Measurements from ENCODE around the gene MYBPC2.
"Not testable (repeated sequence)": the region's sequence is repeated elsewhere in the genome, so short reads cannot be mapped to it uniquely, and the experiment has no call there.

Gene MYBPC2

DNA sequence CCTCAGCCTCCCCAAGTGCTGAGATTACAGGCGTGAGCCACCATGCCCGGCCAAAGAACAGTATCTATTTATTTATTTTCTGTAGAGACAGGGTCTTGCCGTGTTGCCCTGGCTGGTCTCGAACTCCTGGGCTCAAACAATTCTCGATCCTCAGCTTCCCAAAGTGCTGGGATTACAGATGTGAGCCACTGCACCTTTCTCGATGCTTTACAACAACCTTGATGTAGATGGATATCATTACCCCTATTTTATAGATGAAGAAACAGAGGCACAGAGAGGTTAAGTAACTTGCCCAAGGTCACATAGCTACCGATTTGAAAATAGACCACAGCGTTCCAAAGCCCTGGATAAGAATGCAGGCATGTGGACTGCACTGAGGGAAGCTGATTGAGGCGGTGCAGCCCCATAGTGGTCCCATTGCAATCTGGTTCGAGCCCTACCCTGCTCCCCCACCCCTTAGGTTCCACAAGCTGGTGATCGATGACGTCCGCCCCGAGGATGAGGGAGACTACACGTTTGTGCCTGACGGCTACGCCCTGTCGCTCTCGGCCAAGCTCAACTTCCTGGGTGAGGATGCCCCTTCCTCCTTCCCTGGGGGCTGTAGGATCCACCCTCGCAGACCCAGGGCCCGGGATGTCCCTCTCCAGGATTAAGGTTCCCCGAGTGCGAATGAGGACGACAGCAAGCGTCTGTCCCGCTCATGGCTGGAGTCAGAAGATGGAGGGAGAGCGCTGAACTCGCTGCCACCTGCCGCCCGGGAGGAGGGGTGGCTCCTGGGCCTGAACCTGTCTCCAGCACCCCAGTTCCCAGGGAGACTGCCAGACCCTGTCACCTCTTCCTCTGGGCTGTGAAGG lies 17.9 kb downstream of the MYBPC2 start:
- no peak for DNase-seq

DNA sequence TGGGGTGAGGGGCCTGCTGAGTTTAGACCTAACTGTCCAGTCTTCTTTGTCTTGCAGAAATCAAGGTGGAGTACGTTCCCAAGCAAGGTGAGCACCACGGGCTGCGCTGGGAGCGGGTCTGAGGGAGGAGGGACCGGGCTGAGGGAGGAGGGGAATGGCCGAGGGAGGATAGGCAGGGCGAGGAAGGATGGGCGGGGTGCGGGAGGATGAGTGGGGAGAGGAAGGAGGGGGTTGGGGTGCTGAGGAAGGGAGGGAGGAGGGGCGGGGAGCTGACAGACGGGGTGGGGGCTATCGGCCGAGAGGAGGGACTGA lies 18.5 kb downstream of the MYBPC2 start:
- in situ Hi-C loops (cut with MboI; ENCODE audit: low pct_unique_long_range_greater_than_20kb, low sequenced_read_pairs) = no loop called here
- DNase-seq = no peak

More for the DNA sequence above, 17.9 kb downstream of the MYBPC2 start:
- in situ Hi-C loops (cut with MboI; ENCODE audit: low pct_unique_long_range_greater_than_20kb, low sequenced_read_pairs) = no loop called here

DNA sequence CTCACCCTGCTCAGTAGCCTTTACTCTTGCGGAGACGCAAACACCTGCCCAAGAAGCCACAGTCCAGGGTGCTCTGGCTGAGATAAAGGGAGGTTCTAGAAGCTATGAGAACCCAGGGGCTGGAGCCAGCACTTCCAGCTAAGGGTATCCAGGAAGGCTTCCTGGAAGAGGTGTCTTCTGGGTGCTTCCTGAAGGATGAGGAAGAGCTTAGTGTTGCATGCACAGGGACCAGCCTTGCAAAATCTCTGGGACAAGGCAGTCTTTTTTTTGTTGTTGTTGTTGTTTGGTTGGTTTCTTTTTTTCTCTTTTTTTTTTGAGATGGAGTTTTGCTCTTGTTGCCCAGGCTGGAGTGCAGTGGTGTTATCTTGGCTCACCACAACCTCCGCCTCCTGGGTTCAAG lies 20.6 kb downstream of the MYBPC2 start:
- no peak for DNase-seq
- in situ Hi-C loops (cut with MboI; ENCODE audit: low pct_unique_long_range_greater_than_20kb, low sequenced_read_pairs) = no loop called here

DNA sequence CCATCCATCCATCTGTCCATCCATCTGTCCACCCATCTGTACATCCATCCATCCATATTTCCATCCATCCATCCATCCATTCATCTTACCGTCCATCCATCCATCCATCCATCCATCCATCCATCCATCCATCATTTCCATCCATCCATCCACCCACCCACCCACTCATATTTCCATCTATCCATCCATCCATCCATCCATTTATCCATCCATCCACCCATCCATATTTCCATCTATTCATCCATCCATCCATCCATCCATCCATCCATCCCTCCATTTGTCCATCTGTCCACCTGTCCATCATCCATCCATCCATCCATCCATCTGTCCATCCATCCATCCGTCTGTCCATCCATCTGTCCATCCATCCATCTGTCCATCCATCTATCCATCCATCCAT lies 23.3 kb downstream of the MYBPC2 start:
- DNase-seq = no peak
- in situ Hi-C loops (cut with MboI; ENCODE audit: low pct_unique_long_range_greater_than_20kb, low sequenced_read_pairs) = no loop called here

DNA sequence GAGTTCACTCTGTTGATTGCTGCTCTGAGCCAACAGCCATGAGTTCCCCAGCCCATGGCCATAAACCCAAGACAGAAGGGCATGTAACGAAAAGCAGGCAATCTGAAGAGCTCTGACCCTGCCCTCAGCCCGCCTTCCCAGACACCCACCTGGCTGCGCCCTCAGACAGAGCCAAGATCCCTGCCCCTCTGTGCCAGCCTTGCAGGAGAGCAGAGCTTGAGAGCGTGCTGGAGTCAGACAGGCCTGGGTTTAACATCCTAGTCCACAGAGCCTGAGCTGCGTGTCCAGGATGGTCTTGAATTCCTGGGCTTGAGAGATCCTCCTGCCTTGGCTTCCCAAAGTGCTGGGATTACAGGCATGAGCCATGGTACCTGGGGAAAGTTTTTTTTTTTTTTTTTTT lies 24.6 kb downstream of the MYBPC2 start:
- DNase-seq = no peak
- in situ Hi-C loops (cut with MboI; ENCODE audit: low pct_unique_long_range_greater_than_20kb, low sequenced_read_pairs) = no loop called here

DNA sequence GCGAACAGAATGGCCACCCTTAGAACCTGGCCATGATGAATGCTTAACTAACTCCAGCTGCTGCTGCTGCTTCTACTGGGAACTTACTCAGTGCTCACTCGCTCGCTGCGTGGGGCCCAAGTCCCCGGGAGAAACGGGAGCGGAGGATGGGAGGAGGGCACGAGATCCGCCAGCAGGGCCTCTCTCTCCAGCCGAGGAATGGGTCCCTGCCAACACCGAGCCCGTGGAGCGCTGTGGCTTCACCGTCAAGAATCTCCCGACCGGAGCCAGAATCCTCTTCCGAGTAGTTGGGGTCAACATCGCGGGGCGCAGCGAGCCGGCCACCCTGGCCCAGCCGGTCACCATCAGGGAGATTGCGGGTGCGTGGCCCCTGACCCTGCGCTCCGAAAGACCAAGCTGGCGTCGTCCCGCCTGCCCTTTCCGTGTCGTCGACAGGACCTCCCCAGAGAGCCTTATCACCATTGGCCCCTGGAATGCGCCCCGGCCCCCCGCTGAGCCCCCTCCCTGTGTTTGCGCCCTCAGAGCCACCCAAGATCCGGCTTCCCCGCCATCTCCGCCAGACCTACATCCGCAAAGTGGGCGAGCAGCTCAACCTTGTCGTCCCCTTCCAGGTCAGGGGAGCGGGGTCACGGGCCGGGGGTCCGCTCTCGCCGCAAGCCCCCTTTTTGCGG lies 25.8 kb downstream of the MYBPC2 start:
- DNase-seq = no peak
- in situ Hi-C loops (cut with MboI; ENCODE audit: low pct_unique_long_range_greater_than_20kb, low sequenced_read_pairs) = no loop called here

DNA sequence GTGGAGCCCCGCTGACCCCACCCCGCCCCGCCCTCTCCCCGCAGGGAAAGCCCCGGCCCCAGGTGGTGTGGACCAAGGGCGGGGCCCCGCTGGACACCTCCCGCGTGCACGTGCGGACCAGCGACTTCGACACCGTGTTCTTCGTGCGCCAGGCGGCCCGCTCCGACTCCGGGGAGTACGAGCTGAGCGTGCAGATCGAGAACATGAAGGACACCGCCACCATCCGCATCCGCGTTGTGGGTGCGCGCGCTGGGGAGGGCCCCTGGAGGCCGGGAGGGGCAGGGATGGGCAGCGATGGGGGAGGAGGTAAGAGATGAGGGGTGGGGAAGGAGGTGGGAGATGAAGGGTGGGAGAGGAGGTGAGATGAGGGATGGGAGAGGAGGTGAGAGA lies 26.4 kb downstream of the MYBPC2 start:
- in situ Hi-C loops (cut with MboI; ENCODE audit: low pct_unique_long_range_greater_than_20kb, low sequenced_read_pairs) = no loop called here
- DNase-seq = no peak

DNA sequence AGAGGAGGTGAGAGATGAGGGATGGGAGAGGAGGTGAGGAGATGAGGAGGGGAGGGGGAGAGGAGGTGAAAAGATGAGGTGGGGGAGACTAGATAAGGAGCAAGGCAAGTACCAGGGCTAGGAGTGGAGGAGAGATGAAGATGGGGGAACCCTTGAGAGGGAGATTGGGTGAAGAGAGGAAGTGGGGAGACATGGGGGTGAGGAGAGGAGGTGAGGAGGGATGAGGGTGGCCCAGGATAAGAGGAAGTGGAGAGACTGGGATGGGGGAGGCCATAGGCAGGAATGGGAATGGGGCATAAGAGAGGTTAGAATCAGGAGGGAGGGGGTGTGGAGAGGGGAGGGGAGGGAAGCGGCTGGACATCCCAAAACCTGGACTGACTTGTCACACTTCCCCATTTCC lies 26.9 kb downstream of the MYBPC2 start:
- in situ Hi-C loops (cut with MboI; ENCODE audit: low pct_unique_long_range_greater_than_20kb, low sequenced_read_pairs) = no loop called here
- no peak for DNase-seq

DNA sequence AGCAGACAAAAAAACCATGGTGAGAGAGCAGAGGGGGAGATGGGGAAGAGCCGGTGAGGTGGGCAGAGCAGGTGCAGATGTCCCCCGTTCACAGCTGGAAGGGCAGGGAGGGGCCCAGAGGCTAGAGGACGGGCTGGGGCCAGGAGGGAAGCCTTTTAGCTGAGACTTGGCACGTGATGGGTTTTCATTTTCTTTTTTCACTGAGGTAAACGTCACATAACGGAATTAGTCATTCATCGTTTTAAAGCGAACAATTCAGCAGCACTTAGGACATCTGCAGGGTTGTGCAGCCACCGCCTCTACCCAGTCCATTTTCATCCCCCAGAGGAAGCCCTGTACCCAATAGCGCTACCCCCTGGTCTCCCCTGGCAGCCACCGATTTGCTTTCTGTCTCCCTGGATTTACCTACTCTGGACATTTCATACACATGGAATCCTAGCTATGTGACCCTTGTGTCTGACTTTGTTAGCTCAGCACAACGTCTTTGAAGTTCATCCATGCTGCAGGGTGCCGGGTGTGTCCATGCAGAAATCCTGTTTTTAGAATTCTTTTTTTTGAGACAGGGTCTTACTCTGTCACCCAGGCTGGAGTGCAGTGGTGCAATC lies 27.6 kb downstream of the MYBPC2 start:
- no peak for DNase-seq
- in situ Hi-C loops (cut with MboI; ENCODE audit: low pct_unique_long_range_greater_than_20kb, low sequenced_read_pairs) = no loop called here

DNA sequence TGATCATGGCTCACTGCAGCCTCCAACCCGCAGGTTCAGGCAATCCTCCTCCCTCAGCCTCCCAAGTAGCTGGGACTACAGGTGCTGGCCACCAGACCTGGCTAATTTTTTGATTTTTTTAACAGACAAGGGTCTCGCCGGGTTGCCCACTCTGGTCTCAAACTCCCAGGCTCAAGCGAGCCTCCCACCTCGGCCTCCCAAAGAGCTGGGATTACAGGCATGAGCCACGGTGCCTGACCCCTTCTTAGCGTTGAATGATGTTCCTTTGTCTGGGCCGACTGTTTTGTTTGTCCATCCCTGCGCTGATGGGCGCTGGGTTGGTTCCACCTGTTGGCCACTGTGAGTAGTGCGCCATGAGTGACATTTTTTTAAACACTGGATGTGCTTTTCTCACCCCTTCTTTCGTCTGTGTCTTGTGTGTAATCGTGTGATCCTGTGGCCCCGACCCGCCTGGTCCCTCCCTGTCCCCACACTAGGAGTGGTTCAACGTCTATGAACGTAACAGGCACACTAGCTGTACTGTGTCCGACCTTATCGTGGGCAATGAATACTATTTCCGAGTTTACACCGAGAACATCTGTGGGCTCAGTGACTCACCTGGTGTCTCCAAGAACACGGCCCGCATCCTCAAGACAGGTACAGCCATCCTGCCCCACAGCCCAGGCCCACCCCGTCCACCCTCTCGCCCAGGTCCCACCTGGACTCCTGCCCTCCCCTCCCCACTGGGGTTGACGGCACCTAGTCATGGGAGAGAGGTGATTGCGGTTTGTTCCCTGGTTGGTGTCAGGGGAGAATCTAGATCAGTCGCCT lies 28.6 kb downstream of the MYBPC2 start:
- in situ Hi-C loops (cut with MboI; ENCODE audit: low pct_unique_long_range_greater_than_20kb, low sequenced_read_pairs) = no loop called here
- peak; percentile 79 for DNase-seq

DNA sequence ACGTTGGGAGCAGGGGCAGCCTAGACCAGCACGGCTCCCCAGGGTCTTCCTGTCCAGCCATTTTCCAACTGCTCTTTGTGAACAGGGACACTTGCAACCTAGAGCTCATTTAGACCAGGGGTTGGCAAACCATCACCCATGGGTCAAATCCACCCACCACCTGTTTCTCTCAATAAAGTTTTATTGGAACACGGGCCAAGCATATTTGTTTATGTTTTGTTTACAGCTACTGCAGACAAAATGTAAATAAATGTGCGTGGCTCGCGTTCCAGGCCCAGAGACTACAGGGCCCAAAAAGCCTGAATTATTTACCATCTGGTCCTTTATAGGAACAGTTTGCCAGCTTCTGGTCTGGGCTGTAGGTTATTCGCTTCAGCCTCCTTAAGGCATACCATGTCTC lies 30.3 kb downstream of the MYBPC2 start:
- DNase-seq = no peak
- in situ Hi-C loops (cut with MboI; ENCODE audit: low pct_unique_long_range_greater_than_20kb, low sequenced_read_pairs) = no loop called here

DNA sequence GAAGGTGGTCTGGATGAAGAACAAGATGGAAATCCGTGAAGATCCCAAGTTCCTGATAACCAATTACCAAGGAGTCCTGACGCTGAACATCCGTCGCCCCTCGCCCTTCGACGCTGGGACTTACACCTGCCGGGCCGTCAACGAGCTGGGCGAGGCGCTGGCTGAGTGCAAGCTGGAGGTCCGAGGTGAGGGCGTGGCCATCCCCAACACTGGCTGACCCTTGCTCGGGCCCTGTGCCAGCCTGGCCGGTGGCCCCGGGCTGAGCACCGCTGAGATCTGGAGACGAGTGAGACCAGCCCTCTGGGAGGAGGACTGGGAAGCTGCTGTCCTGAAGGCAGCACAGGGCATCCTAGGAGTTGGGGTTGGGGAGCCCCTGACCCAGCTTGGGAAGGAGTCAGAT lies 31.7 kb downstream of the MYBPC2 start:
- no peak for DNase-seq
- in situ Hi-C loops (cut with MboI; ENCODE audit: low pct_unique_long_range_greater_than_20kb, low sequenced_read_pairs) = no loop called here

DNA sequence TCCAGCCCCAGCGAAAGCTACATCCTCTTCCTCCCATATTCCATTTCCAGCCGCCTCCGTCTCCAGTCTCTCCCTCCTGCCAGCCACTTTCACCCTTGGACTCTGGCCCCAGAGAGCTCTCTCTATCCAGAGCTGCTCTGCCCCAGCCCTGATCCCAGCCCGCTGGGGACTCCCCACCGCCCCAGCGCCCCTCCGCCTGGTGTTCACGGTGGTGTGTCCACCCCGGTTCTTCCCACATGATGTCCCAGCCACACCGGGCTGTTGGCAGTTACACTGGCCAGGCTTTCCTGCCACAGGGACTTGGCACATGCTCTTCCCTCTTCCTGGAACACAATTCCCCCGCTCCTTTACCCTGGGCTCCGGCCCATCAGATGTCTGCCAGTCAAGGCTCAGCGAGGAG lies 32.3 kb downstream of the MYBPC2 start:
- in situ Hi-C loops (cut with MboI; ENCODE audit: low pct_unique_long_range_greater_than_20kb, low sequenced_read_pairs) = no loop called here
- no peak for DNase-seq

DNA sequence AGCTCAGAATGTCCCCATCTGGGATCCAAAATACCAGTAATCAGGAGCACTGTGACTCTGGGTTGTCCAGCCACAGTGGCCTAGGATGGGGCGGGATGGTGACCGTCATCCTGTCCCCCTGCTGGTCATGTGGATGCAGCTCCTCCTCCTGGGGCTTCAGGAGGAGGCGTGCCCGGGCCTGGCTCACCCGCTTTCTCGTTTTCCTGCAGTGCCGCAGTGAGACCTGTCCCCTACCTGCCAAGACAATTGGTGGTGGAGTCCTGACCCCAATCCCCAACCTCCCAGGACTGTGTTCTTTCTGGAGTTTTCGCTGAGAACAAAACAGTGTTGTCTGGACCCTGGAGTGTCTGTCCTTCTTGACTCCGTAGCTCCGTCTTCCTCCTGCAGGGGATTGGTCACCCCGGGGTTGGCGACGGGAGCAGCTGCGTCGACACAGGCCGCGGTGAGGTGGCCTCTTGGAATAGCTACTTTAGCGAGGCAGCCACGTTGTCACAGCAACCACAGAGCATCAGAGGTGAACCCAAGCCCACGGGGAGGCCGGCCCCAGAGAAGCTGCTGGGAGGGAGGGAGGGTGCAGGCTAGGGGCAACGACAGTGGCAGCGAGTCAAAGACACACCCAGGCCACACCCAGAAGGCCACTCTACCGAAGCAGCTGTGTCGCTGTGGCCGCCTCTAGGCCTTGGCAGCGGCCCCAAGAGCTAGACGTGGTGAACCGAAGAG lies 33.5 kb downstream of the MYBPC2 start:
- in situ Hi-C loops (cut with MboI; ENCODE audit: low pct_unique_long_range_greater_than_20kb, low sequenced_read_pairs) = no loop called here
- no peak for DNase-seq

DNA sequence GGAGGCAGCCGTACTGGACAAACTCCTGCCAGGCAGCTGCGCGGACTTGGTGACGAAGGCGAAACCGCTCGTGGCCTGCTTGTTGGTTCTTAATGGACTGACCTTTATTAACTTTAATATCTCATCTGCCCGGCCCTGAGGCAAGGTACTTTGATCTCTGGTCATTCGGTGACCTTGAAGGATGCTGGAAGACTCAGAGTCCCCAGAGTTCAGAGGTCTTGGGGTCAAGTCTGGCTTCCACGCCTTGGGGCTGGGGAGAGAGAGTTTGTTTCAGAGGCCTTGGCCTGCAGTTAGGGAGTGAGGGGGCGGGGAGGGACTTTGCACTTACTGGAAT lies 34.0 kb downstream of the MYBPC2 start:
- no peak for DNase-seq
- in situ Hi-C loops (cut with MboI; ENCODE audit: low pct_unique_long_range_greater_than_20kb, low sequenced_read_pairs) = no loop called here

DNA sequence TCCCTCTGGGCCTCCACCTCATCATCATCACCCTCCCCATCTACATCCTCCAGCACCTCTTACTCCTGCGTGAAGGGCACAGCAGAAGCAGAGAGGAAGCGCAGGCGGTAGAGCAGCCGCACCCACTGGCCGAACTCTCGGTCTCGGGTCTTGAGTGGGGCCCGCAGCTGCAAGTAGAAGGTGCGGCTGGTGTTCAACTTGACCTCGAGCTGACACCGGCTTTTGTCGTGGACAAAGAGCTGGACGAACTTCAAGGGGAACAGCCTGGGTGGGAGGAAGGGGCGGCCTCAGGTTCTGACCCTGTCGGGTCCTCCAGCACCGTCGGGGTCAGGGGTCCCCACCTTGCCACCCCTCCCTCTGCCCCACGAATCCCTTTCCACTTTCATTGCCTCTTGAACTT lies 34.9 kb downstream of the MYBPC2 start:
- DNase-seq = no peak
- in situ Hi-C loops (cut with MboI; ENCODE audit: low pct_unique_long_range_greater_than_20kb, low sequenced_read_pairs) = no loop called here

DNA sequence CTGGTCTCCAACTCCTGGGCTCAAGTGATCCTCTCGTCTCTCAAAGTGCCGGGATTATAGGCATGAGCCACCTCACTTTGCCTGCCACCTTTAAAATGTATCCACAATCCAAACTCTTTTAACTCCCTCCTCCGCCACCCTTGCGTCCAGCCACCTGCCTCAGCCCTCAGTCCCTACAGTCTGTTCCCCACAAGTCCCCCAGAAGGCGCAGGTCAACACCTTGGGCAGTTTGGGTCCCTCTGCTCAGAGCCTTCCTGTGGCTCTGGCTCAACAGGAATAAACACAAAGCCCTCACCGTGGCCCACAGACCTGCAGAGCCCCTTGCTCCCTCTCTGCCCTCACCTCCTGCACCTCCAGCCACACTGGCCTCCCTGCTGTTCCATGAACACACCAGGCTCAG lies 36.1 kb downstream of the MYBPC2 start:
- in situ Hi-C loops (cut with MboI; ENCODE audit: low pct_unique_long_range_greater_than_20kb, low sequenced_read_pairs) = no loop called here

DNA sequence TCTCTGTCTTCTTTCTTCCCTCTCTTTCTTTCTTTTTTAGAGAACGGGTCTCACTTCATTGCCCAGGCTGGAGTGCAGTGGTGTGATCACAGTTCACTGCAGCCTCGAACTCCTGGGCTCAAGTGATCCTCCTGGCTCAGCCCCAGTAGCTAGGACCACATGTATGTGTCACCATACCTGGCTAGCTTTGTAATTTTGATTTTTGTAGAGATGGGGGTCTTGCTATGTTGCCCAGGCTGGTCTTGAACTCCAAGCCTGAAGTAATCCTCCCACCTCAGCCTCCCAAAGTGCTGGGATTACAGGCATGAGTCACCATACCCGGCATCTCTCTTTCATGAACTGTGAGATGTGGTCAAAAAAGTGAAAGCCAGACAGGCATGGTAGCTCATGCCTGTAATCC lies 40.6 kb downstream of the MYBPC2 start:
- in situ Hi-C loops (cut with MboI; ENCODE audit: low pct_unique_long_range_greater_than_20kb, low sequenced_read_pairs); DNase-seq: not testable (repeated sequence)

More for the DNA sequence above, 36.1 kb downstream of the MYBPC2 start:
- DNase-seq = no peak

DNA sequence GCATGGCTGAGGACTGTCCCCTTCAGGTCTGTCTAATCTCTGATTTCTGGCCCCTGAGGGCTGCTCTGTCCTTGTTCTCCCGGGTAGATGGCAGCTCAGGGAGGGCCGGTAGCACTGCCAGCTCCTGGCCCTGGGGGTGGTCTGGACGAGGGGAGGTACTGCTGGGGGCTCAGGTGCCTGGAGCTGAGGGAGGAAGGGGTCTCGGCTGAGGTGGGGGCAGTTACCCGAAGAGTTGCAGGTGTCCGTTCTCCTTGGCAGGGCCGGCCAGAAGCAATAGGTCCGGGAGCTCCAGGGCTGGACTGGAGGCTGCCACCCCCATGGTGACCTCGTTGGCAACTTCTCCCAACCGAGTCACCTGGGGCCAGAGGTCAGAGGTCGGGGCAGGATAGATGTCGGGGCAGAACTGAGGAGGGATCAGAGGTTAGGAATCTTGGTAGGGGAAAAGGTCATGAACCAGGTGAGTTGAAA lies 42.4 kb downstream of the MYBPC2 start:
- DNase-seq = no peak
- in situ Hi-C loops (cut with MboI; ENCODE audit: low pct_unique_long_range_greater_than_20kb, low sequenced_read_pairs) = no loop called here
